ENCODE results near the gene HOMER3. TPM values are rescaled to one million over a fixed set of nuclear protein-coding genes. Genes with fewer than 3 reads are reported as not detected.

The HOMER3 gene
- total and polyA plus RNA-seq, 2 experiments from 2014 or later: 16.7 to 38.4 TPM

- DNase-seq (ENCODE audit: low spot score) (no peak), ATAC-seq (no peak)
- no peak overlapping the region for H2AFZ ChIP-seq
- H3K4me3 ChIP-seq: no peak overlapping the region
- H3F3A ChIP-seq (replicated peaks; ENCODE audit: low read depth): no peaks in the 10 kb centered on the region
- H3K36me3 Mint-ChIP-seq (ENCODE audit: low read depth): peaks cover 28% of the 10 kb centered on the region
- no peak overlapping the region for H3K27ac Mint-ChIP-seq
- peaks cover 9% of the 10 kb centered on the region; the same call in 1 of the 2 replicates for H3K79me2 ChIP-seq (replicated peaks; ENCODE audit: insufficient read depth)
- no peaks in the 10 kb centered on the region for H3K27me3 ChIP-seq (ENCODE audit: insufficient read depth)
- no peaks in the 10 kb centered on the region for H3K9me3 Mint-ChIP-seq
- no peak overlapping the region for H3K4me3 Mint-ChIP-seq
- no peak overlapping the region for H3K27ac ChIP-seq (ENCODE audit: low read depth)
- H3K27me3 Mint-ChIP-seq (ENCODE audit: insufficient read depth, low read depth, poor library complexity): peaks cover 3% of the 10 kb centered on the region
- H4K20me1 ChIP-seq (replicated peaks; ENCODE audit: insufficient read depth): peaks cover 3% of the 10 kb centered on the region
- H3K9me2 ChIP-seq (ENCODE audit: insufficient read depth): no peaks in the 10 kb centered on the region
- H3K4me1 Mint-ChIP-seq: no peaks in the 10 kb centered on the region
- TF ChIP-seq ETS1 (IDR thresholded peaks at IDR 0.05) (no peak), CTCF (conservative IDR thresholded peaks at IDR 0.05; ENCODE audit: low read depth in 2 of 2) (no peak), NANOG (IDR thresholded peaks at IDR 0.05; ENCODE audit: borderline replicate concordance) (no peak)
- H3K4me1 ChIP-seq (ENCODE audit: insufficient read depth): no peaks in the 10 kb centered on the region
- H3K4me2 ChIP-seq: no peak overlapping the region
- 0 out of 2 replicates have a peak, but pooled peaks cover 4% of the 10 kb centered on the region for H3K36me3 ChIP-seq (ENCODE audit: insufficient read depth)
Observed at GRCh38 chr19:18910801-18911436, 30.1 kb downstream of the HOMER3 start.

- no peak overlapping the region for H3K4me3 Mint-ChIP-seq
- peaks cover 4% of the 10 kb centered on the region for H3K27me3 Mint-ChIP-seq (ENCODE audit: insufficient read depth, low read depth, poor library complexity)
- Histone ChIP-seq H2AFZ (no peak overlapping the region), H3K4me1 (ENCODE audit: insufficient read depth) (no peaks in the 10 kb centered on the region), H3K36me3 (ENCODE audit: insufficient read depth) (0 out of 2 replicates have a peak, but pooled peaks cover 4% of the 10 kb centered on the region), H3K4me3 (no peak overlapping the region), H3F3A (replicated peaks; ENCODE audit: low read depth) (no peaks in the 10 kb centered on the region), H3K79me2 (replicated peaks; ENCODE audit: insufficient read depth) (0 out of 2 replicates have a peak, but pooled peaks cover 7% of the 10 kb centered on the region), H4K20me1 (replicated peaks; ENCODE audit: insufficient read depth) (peaks cover 2% of the 10 kb centered on the region), H3K27ac (ENCODE audit: low read depth) (no peak overlapping the region), H3K9me2 (ENCODE audit: insufficient read depth) (no peaks in the 10 kb centered on the region), H3K4me2 (no peak overlapping the region), H3K27me3 (ENCODE audit: insufficient read depth) (no peaks in the 10 kb centered on the region)
- no peaks in the 10 kb centered on the region for H3K4me1 Mint-ChIP-seq
- H3K27ac Mint-ChIP-seq: no peak overlapping the region
- TF ChIP-seq POLR2AphosphoS5 (IDR thresholded peaks at IDR 0.05; ENCODE audit: low read depth) (no peak), JUNB (IDR thresholded peaks at IDR 0.05; ENCODE audit: unreplicated experiment) (no peak), CREB1 (CRISPR knock-in tag; IDR thresholded peaks at IDR 0.05; ENCODE audit: low read depth) (no peak)
- H3K36me3 Mint-ChIP-seq (ENCODE audit: low read depth): peaks cover 21% of the 10 kb centered on the region
- DNase-seq (ENCODE audit: low spot score) (no peak), ATAC-seq (no peak)
- H3K9me3 Mint-ChIP-seq: no peaks in the 10 kb centered on the region
Observed at GRCh38 chr19:18910010-18910409, 31.0 kb downstream of the HOMER3 start.

Data from GM23338 (cell line).